Stomach (tissue), 9 donors: Measurements from ENCODE around the gene ABCC1. TPM values are rescaled to one million over a fixed set of nuclear protein-coding genes. Genes with fewer than 3 reads are reported as not detected.

Experiments
- DNase-seq, 2 donors: peaks; one replicate each; pipeline versions ENCODE4 v3.0.0 to v3.0.0-alpha.2; 2013 to 2019
- H3K27ac ChIP-seq, 5 donors: fragments of 200-600 bp in 4 of 5; sonication (generic) in 4 of 5; one replicate each; pipeline ENCODE4 v1.5.1; 2013 to 2019; ENCODE audit warnings: mild to moderate bottlenecking in 1 of 5, moderate library complexity in 1 of 5
- H3K27me3 ChIP-seq, 3 donors: fragments of 200-600 bp; sonication (generic); one replicate each; pipeline ENCODE4 v1.5.1; 2017 to 2019; ENCODE audit warnings: mixed run types in 1 of 3
- H3K36me3 ChIP-seq, 4 donors: fragments of 200-600 bp; sonication (generic); 1 replicate in 3 of 4; 2 replicates in 1 of 4; pipeline ENCODE4 v1.5.1; 2016 to 2019
- H3K4me1 ChIP-seq, 4 donors: fragments of 200-600 bp; sonication (generic); one replicate each; pipeline ENCODE4 v1.5.1; 2016 to 2019
- H3K4me3 ChIP-seq, 4 donors: fragments of 200-600 bp; sonication (generic) in 3 of 4; one replicate each; pipeline ENCODE4 v1.5.1; 2016 to 2019; ENCODE audit warnings: mild to moderate bottlenecking in 1 of 4
- H3K9me3 ChIP-seq, 4 donors: fragments of 200-600 bp; sonication (generic); one replicate each; pipeline ENCODE4 v1.5.1; 2016 to 2019
- CTCF ChIP-seq, 7 experiments: fragments of 450-650 bp in 4 of 7; fragments of 200-600 bp in 3 of 7; sonication (generic) in 3 of 7; IDR thresholded peaks; one replicate each; pipeline ENCODE4 v1.5.1; 2016 to 2019; ENCODE audit warnings: antibody characterized with exemption in 7 of 7, control low read depth in 2 of 7, mild to moderate bottlenecking in 1 of 7
- EP300 ChIP-seq: sonication (generic); formaldehyde crosslinking; IDR thresholded peaks from one replicate; pipeline ENCODE4 v1.6.1; 2017; ENCODE audit warnings: antibody characterized with exemption
- POLR2A ChIP-seq, 4 donors: fragments of 450-650 bp; IDR thresholded peaks; one replicate each; pipeline ENCODE4 v1.6.1; 2016; ENCODE audit warnings: antibody characterized with exemption in 4 of 4, control low read depth in 2 of 4, mild to moderate bottlenecking in 1 of 4, moderate library complexity in 1 of 4
- POLR2AphosphoS5 ChIP-seq, 3 donors: sonication (generic); formaldehyde crosslinking; IDR thresholded peaks; one replicate each; pipeline ENCODE4 v1.6.1; 2016; ENCODE audit warnings: antibody characterized with exemption in 3 of 3
- WGBS, 5 donors: extraction: QIAGEN DNeasy Blood & Tissue Kit in 3 of 5; methylation state at CpG; one replicate each; pipeline versions ENCODE4 v1.1.5 to v1.1.7; 2013 to 2018; 5-methylcytosine and 5-hydroxymethylcytosine counted together
- intact Hi-C: fragments of 100-400 bp; cut with DNase I; formaldehyde crosslinking; loops from one replicate; pipeline ENCODE4 v1.15.1; 2023; ENCODE audit warnings: low total_unique reads
- polyA plus RNA-seq, 3 donors: library from polyadenylated mRNA; stranded (reverse); fragments of 200-250 nt; gene quantifications; one replicate each; pipeline ENCODE4 v1.2.3, GENCODE V29; 2013
- total RNA-seq, 5 donors: library from RNA; depleted of rRNA; stranded (reverse); fragments of >200 nt; gene quantifications; one replicate each; pipeline versions ENCODE4 v1.1.0 to v1.2.3, GENCODE V29; 2014 to 2016
- donor health status: healthy with polysubstance abuse.
- donor health status: Bipolar disorder and iron deficiency.
- donor health status: healthy.

Gene ABCC1
- total and polyA plus RNA-seq, 8 donors: 2.3 to 105 (median 24.9) TPM

GRCh38 chr16:16133943-16134604 lies 184.7 kb downstream of the ABCC1 start:
- no peak overlapping the region for H3K4me3 ChIP-seq
- H3K36me3 ChIP-seq: peaks cover 78 to 100% (median 99%) of the 10 kb centered on the region in 4 donors
- H3K27me3 ChIP-seq: no peaks in the 10 kb centered on the region
- 91 to 97% (median 95%) methylated on average over 18 to 21 of the region's 21 CpGs for whole genome bisulfite sequencing, 5 donors
- DNase-seq: no peak
- intact Hi-C loops: no loop called here
- no peaks in the 10 kb centered on the region for H3K9me3 ChIP-seq
- no peak overlapping the region for H3K27ac ChIP-seq
- no peaks in the 10 kb centered on the region for H3K4me1 ChIP-seq
- TF ChIP-seq POLR2AphosphoS5 (IDR thresholded peaks at IDR 0.05) (no peak), POLR2A (IDR thresholded peaks at IDR 0.05) (no peak), EP300 (no peak), CTCF (IDR thresholded peaks at IDR 0.05) (no peak)

GRCh38 chr16:16136588-16136987 lies 187.2 kb downstream of the ABCC1 start:
- Histone ChIP-seq H3K9me3 (no peaks in the 10 kb centered on the region), H3K4me3 (no peak overlapping the region), H3K4me1 (no peaks in the 10 kb centered on the region), H3K27ac (no peak overlapping the region), H3K36me3 (peaks cover 83 to 100% (median 99%) of the 10 kb centered on the region in 4 donors), H3K27me3 (no peaks in the 10 kb centered on the region)
- 93 to 99% (median 96%) methylated on average over 6 of the region's 6 CpGs for WGBS, 5 donors
- intact Hi-C loops: no loop called here
- TF ChIP-seq CTCF (IDR thresholded peaks at IDR 0.05): no peak
- DNase-seq: no peak

GRCh38 chr16:16137110-16137509 lies 187.7 kb downstream of the ABCC1 start:
- no peak for DNase-seq
- intact Hi-C loops: no loop called here
- TF ChIP-seq CTCF (IDR thresholded peaks at IDR 0.05) (no peak), POLR2A (IDR thresholded peaks at IDR 0.05) (no peak), POLR2AphosphoS5 (IDR thresholded peaks at IDR 0.05) (no peak), EP300 (no peak)

GRCh38 chr16:16138034-16138635 lies 188.7 kb downstream of the ABCC1 start:
- no peaks in the 10 kb centered on the region for H3K9me3 ChIP-seq
- intact Hi-C loops: no loop called here
- peaks cover 84 to 100% (median 100%) of the 10 kb centered on the region in 4 donors for H3K36me3 ChIP-seq
- 96 to 99% (median 98%) methylated on average over 15 of the region's 15 CpGs for WGBS, 5 donors
- no peak overlapping the region for H3K4me3 ChIP-seq
- H3K27ac ChIP-seq: no peak overlapping the region
- no peaks in the 10 kb centered on the region for H3K4me1 ChIP-seq
- H3K27me3 ChIP-seq: no peaks in the 10 kb centered on the region
- TF ChIP-seq CTCF (IDR thresholded peaks at IDR 0.05) (no peak), EP300 (no peak), POLR2A (IDR thresholded peaks at IDR 0.05) (no peak), POLR2AphosphoS5 (IDR thresholded peaks at IDR 0.05) (no peak)
- no peak for DNase-seq

More at GRCh38 chr16:16137110-16137509, 187.7 kb downstream of the ABCC1 start:
- H3K4me1 ChIP-seq: no peaks in the 10 kb centered on the region
- no peak overlapping the region for H3K27ac ChIP-seq
- no peaks in the 10 kb centered on the region for H3K27me3 ChIP-seq
- H3K9me3 ChIP-seq: no peaks in the 10 kb centered on the region
- WGBS, 5 donors: 74 to 79% (median 78%) methylated on average over 8 of the region's 8 CpGs
- H3K36me3 ChIP-seq: peaks cover 83 to 100% (median 99%) of the 10 kb centered on the region in 4 donors
- H3K4me3 ChIP-seq: no peak overlapping the region
